Stimulated activated CD8-positive, alpha-beta memory T cell treated with anti-CD3 and anti-CD28 coated beads, Interleukin-4, amount 100 ng/mL, for 1 hour (primary cell): Measurements from ENCODE around the gene DDI2.

Source experiments
- DNase-seq, 2 donors: peaks; one replicate each; pipeline ENCODE4 v3.0.0-alpha.2; 2020; ENCODE audit warnings: low read depth in 2 of 2, low spot score in 1 of 2

DDI2 gene

DNA sequence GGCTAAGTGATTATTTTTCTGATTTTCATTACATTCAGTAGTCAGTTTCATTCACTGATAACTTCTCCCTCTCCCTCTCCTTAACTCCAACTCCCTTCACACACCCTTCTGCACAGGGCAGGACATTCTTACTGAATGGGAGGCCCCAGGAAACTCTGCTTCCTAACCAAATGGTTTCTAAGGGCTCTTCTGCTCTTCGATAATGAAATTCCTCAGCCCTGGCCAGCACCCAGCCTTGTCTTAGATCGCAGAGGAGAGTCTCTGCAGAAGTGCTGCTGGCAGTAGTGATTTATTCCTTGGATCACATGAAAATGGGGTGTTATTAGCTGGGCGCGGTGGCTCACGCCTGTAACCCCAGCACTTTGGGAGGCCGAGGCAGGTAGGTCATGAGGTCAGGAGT lies 83.2 kb downstream of the DDI2 start:
- no peak for DNase-seq

DNA sequence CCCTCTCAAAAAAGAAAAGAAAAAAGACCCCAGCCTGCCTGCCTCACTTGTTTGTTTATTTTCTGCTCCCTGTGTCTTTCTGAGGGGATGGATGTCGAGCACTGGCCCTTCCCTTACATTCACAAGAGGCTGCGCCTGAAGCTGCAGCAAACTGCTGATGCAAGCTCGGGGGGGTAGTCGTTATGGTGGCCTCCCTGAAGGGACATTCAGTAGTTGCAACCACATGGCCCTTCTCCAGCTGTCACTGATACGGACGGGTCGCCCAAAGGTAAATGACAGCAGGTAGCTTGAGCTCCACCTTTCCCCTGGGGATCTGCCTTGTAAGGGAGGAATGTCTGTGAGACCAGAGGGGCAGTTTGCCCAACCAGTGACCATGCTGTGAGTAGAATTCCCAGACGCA lies 84.5 kb downstream of the DDI2 start:
- DNase-seq: no peak

GRCh38 chr1:15702722-15703550 lies 85.7 kb downstream of the DDI2 start:
- DNase-seq: no peak

DNA sequence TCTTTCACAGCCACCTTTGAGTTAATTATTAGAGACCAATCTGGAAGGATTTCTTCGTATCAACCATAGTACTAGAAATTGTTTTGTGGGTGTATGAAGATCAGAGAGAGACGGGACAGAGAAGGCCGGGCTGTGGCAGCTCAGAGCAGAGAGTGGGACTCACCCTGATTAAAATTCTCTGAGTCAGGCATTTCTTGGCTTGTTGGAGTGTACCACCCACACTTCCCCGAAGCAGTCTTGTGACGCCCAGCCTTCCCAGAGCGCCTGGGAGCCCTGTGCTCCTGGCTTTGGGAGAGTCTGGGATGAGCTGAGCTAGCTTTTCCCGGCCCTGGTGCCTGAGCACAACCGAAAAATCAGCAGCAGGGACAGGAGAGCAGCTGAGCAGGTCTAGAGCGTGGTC lies 86.3 kb downstream of the DDI2 start:
- no peak for DNase-seq

DNA sequence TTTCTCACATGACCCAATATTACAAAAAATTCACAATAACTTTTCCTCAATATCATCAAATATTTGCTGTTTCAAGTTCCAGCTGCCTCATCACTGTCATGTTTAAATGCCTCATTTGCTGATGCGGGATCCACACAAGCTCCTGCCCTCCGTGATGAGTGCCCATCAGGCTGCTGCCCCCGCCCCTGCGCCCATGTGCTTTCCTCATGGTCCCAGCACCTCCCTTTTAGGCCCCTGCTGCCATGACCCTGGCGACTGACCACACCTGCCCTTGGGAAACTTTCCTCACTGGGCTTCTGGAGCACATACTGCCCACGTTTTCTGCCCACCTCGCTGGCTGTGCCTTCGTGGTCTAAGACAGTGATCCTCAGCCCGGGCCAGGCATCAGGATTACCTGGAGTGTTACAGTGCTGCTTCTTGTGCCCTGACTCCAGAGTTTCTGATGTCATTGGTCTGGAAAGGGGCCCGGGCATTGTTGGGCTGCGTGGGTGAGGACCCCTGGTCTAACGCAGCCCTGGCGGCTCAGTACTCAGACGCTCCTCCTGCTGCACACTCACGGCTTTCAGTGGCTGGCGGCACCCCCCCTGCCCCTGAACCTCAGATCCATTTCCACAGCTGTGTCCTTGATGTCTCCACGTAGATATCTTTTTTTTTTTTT lies 87.4 kb downstream of the DDI2 start:
- DNase-seq: no peak

- DNase-seq: no peak
These were observed 87.9 kb downstream of the DDI2 start for GRCh38 chr1:15705184-15705566.

DNA sequence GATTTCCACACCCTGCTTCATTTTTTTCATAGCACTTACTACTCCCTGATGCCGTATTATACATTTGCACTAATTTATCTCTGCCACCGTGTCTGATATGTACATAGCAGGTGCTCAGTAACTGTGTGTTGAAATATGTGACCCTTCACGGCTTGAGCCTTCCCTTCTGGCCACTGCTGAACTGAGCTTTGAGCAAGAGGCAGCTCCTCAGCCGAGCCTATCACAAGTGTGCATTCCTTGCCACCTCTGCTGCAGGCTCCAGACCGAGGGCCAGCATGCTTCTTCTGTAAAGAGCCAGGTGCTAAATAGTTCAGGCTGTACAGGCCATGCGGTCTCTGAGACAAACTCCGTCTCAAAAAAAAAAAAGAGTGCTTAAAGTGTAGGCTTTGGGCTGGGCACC lies 89.5 kb downstream of the DDI2 start:
- DNase-seq: no peak

DNA sequence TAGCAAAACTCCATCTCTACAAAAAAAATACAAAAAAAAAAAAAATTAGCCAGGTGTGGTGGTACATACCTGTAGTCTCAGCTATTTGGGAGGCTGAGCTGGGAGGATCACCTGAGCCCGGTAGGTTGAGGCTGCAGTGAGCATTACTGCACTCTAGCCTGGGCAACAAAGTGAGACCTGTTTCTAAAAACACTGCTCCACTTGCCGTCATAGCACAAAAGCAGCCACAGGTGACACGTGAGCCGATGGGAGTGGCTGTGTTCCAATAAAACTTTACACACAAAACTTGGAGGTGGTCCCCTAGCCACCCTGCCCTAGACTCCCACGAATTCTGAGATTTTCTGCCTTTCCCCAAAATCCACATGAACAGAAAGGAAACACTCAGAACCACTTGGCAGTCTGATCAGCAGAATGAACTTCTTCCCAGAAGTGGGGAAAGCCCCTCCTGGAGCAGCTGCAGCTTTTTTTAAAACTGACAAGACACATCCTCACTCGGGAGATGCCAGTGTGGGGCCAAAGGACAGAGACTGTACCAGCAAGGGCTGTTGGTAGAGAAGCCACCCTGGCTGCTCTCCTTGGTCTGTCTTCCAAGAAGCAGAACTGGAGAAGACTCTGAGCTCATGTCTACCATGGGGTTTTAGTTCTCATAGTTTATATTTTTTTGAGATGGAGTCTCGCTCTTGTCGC lies 90.1 kb downstream of the DDI2 start:
- DNase-seq: no peak

DNA sequence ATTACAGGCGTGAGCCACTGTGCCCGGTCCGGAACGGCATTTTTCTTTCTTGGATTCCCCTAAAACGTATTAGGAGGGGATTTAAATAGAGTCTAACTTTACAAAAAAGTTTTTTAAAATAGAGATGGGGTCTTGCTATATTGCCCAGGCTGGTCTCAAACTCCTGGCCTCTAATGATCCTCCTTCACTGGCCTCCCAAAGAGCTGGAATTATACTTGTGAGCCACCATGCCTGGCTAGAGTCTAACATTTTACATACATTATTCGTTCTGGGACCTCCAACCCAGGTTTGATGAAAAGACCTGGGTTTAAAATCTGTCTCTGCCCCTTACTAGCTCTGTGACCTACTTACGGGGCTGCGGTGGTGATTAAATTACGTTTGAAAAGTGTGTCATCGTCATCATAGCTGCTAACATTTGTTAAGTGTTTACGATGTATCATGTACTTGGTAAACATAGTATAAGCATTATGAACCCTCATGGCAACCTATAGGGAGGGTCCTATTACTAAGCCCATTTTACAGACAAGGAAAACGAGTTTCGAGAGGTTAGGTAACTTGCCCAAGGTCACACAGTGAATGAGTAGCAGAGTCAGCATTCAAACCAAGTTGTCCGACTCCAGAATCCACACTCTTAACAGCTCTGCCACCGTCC lies 91.4 kb downstream of the DDI2 start:
- DNase-seq: no peak

DNA sequence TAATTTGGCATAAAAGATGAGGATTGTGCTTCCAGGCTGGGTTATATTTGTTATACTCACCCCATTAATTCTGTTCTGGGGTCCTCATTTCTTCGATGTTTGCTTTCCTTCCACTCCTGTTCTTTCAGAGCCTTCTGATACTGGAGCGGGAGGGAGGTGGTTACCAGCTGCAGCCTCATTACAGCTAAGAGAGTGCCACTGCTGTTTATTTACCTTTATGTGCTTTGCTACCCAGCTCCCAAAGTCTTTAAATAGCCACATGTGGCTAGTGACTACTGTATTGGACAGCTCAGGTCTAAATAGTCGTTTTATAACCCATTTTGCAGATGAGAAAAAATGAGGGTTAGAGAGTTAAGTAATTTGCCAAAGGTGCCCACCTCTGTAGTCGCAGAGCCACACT lies 92.0 kb downstream of the DDI2 start:
- no peak for DNase-seq

DNA sequence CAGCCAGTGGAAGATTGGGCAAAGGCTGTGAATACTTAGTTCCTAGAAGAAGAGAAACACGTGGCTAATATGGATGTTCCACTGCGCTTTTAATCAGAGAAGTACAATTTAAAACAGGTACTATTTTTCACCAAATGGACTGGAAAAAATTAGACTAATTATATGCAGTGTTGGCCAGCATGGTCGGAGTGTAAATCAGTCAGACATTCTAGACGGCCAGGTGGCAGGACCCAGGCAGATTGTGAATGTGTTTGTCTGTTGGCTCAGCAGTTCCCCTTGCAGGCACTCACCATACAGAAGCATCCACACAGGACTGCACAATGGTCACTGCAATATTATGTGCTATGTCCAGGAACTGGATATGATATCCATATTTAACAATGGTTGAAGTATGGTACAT lies 94.9 kb downstream of the DDI2 start:
- DNase-seq: no peak

GRCh38 chr1:15714406-15715136 lies 97.3 kb downstream of the DDI2 start:
- no peak for DNase-seq

GRCh38 chr1:15717418-15718125 lies 100.3 kb downstream of the DDI2 start:
- DNase-seq: no peak

GRCh38 chr1:15718199-15718601 lies 100.9 kb downstream of the DDI2 start:
- no peak for DNase-seq
